Measurements from ENCODE around the gene SLC25A29. TPM values are rescaled to one million over a fixed set of nuclear protein-coding genes. Genes with fewer than 3 reads are reported as not detected.

SLC25A29 gene
- total and polyA plus RNA-seq, 12 donors, result 11.0 to 70.7 (median 23.6) TPM

DNA sequence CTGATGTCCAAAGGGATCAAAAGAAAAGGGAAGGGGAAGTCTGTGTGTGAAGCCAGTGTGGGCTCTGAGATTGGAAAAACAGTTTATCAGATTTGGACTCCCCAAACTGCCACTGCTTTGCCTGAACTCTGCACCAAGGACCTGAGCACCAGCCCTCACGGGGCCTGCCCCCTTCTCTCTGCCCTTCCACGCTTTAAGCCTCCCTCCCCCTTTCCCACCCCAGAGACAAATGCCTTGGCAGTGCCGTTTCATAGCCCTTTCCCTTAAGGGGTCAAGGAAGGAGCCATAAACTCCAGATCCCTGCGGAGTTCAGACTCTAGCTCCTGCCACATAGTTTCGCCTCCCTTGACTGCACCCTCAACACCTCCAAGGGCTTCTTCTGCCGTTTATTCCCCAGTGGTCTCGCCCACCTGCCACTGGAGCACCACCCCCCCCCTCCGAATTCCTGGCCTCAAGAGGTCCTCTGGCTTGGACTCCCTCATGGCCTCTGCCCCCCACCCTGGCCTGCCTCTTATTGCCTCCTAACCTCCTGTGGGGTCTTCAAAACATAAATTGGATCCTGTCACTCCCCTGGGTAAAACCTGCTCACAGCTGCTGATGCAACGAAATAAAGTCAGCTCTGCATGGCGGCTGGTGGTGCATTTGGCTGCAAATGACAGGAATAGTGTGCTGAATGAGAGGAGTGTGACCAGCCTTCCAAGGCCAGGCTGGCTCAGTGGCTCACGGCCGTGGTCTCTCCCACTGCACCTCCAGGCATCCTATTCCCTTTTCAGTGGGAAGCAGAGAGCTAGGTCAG lies 18.8 kb downstream of the SLC25A29 start:
- DNase-seq (no peak), ATAC-seq (no peak)
- whole genome bisulfite sequencing, 2 donors, result 84 to 88% methylated on average over 12 of the region's 12 CpGs
- intact Hi-C loops (cut with DNase I), result loop anchor here in 2 of 10 donors (5.0 kb wide), 2 partner anchors 45 to 90 kb away; partner anchors contain the start of gene WDR25 (in 1 of the 2)
- H3K27me3 ChIP-seq, result no peaks in the 10 kb centered on the region
- H3K4me3 ChIP-seq, result no peak overlapping the region
- H3K9me3 ChIP-seq, result no peaks in the 10 kb centered on the region
- no peak overlapping the region for H3K27ac ChIP-seq
- TF ChIP-seq, protein P1, sequence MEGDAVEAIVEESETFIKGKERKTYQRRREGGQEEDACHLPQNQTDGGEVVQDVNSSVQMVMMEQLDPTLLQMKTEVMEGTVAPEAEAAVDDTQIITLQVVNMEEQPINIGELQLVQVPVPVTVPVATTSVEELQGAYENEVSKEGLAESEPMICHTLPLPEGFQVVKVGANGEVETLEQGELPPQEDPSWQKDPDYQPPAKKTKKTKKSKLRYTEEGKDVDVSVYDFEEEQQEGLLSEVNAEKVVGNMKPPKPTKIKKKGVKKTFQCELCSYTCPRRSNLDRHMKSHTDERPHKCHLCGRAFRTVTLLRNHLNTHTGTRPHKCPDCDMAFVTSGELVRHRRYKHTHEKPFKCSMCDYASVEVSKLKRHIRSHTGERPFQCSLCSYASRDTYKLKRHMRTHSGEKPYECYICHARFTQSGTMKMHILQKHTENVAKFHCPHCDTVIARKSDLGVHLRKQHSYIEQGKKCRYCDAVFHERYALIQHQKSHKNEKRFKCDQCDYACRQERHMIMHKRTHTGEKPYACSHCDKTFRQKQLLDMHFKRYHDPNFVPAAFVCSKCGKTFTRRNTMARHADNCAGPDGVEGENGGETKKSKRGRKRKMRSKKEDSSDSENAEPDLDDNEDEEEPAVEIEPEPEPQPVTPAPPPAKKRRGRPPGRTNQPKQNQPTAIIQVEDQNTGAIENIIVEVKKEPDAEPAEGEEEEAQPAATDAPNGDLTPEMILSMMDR (IDR thresholded peaks at IDR 0.05), result no peak
- peaks cover 0 to 25% (median 0%) of the 10 kb centered on the region in 9 donors for H3K36me3 ChIP-seq
- peaks cover 0 to 66% (median 37%) of the 10 kb centered on the region in 9 donors for H3K4me1 ChIP-seq

- peak overlapping the region in 1 of 10 donors; percentile 2 for H3K27ac ChIP-seq
- ATAC-seq, result peak in 1 of 8 donors; percentile 27
Measured at GRCh38 chr14:100286484-100287191, 19.6 kb downstream of the SLC25A29 start.

GRCh38 chr14:100285913-100286400 lies 20.3 kb downstream of the SLC25A29 start:
- H3K4me1 ChIP-seq, result peaks cover 5 to 80% (median 40%) of the 10 kb centered on the region in 9 donors
- ATAC-seq, result peak in 2 of 8 donors; percentile 2 to 6
- no peaks in the 10 kb centered on the region for H3K9me3 ChIP-seq
- no peaks in the 10 kb centered on the region for H3K27me3 ChIP-seq
- DNase-seq, result no peak
- intact Hi-C loops (cut with DNase I), result loop anchor here in 2 of 10 donors (5.0 kb wide), 2 partner anchors 44 to 91 kb away; partner anchors contain the start of gene WDR25 (in 1 of the 2)
- TF ChIP-seq, protein P1 (IDR thresholded peaks at IDR 0.05), result peak in 2 of 9 donors; percentile 0 to 19
- H3K36me3 ChIP-seq, result peaks cover 0 to 18% (median 0%) of the 10 kb centered on the region in 9 donors
- peak overlapping the region in 9 of 10 donors; percentile 86 to 96 (median 91) for H3K27ac ChIP-seq
- H3K4me3 ChIP-seq, result peak overlapping the region; percentile 62 to 94 (median 88)
- WGBS, 2 donors, result 36 to 38% methylated on average over 11 to 13 of the region's 13 CpGs

More at GRCh38 chr14:100286484-100287191, 19.6 kb downstream of the SLC25A29 start:
- H3K4me1 ChIP-seq, result peaks cover 4 to 74% (median 40%) of the 10 kb centered on the region in 9 donors
- intact Hi-C loops (cut with DNase I), result loop anchor here in 2 of 10 donors (5.0 kb wide), 2 partner anchors 44 to 91 kb away; partner anchors contain the start of gene WDR25 (in 1 of the 2)
- TF ChIP-seq, protein P1 (IDR thresholded peaks at IDR 0.05), result no peak
- WGBS, 2 donors, result 74 to 78% methylated on average over 10 of the region's 10 CpGs
- peaks cover 0 to 20% (median 0%) of the 10 kb centered on the region in 9 donors for H3K36me3 ChIP-seq
- H3K4me3 ChIP-seq, result no peak overlapping the region
- no peak for DNase-seq
- no peaks in the 10 kb centered on the region for H3K9me3 ChIP-seq
- no peaks in the 10 kb centered on the region for H3K27me3 ChIP-seq
